HepG2 (cell line): ENCODE results near the gene HOXD3. TPM values are rescaled to one million over a fixed set of nuclear protein-coding genes. Genes with fewer than 3 reads are reported as not detected.
A peak's percentile ranks its signal among the peaks of the same experiment; 100 is the strongest.

Experiments
- ARID4A ChIP-seq: sonication (generic); formaldehyde crosslinking; IDR thresholded peaks from 2 replicates; pipeline ENCODE4 v1.5.0; 2020; ENCODE audit warnings: mild to moderate bottlenecking, missing genetic modification reagents, borderline replicate concordance
- HMGXB4 ChIP-seq, 2 experiments: sonication (generic) in 1 of 2; formaldehyde crosslinking in 1 of 2; IDR thresholded peaks; 2 replicates each; pipeline versions ENCODE4 v1.4.0 to v1.6.1; 2018 to 2020; ENCODE audit warnings: missing genetic modification reagents in 2 of 2, borderline replicate concordance in 1 of 2, low read depth in 1 of 2, mild to moderate bottlenecking in 1 of 2, missing biosample characterization in 1 of 2
- MLX ChIP-seq: IDR thresholded peaks from 2 replicates; pipeline ENCODE4 v1.6.1; 2016
- ZBTB33 ChIP-seq: sonication (generic); formaldehyde crosslinking; IDR thresholded peaks from 2 replicates; pipeline ENCODE4 v1.4.0; 2020; ENCODE audit warnings: missing genetic modification reagents
- ZFP91 ChIP-seq: sonication (generic); formaldehyde crosslinking; IDR thresholded peaks from 2 replicates; pipeline ENCODE4 v1.9.0; 2022; ENCODE audit warnings: missing genetic modification reagents, mild to moderate bottlenecking, borderline replicate concordance
- polyA plus RNA-seq, 8 experiments: library from polyadenylated mRNA; depleted of rRNA in 3 of 8; stranded (reverse) in 7 of 8; unstranded in 1 of 8; fragments of >200 nt; fragmentation: Illumina TruSeq in 4 of 8; extraction: Trizol in 4 of 8; gene quantifications; 2 replicates each; pipeline versions ENCODE4 v1.2.1 to v1.2.3, GENCODE V29; 2011 to 2016; ENCODE audit warnings: low read depth in 4 of 8, missing spikeins in 1 of 8, mixed read lengths in 1 of 8; ENCODE audit not compliant: insufficient read depth in 1 of 8
- total RNA-seq, 5 experiments: library from RNA; depleted of rRNA; stranded (reverse); fragments of >200 nt; fragmentation: Illumina TruSeq; extraction: Trizol; gene quantifications; 2 replicates each; pipeline ENCODE4 v1.2.3, GENCODE V29; 2016; ENCODE audit warnings: low read depth in 1 of 5
- TF ChIP-seq, protein P1 (sequence below): sonication (generic); formaldehyde crosslinking; IDR thresholded peaks from one replicate; pipeline ENCODE4 v1.5.1; 2020; ENCODE audit warnings: mild to moderate bottlenecking, missing genetic modification reagents; ENCODE audit errors: not compliant biosample characterization

Gene HOXD3
- total and polyA plus RNA-seq, 2 of the 13 experiments (the other 11 are each of a cell fraction or from before 2014, with no cell fraction given): 0.05 to 0.09 TPM

- TF ChIP-seq, protein P1, sequence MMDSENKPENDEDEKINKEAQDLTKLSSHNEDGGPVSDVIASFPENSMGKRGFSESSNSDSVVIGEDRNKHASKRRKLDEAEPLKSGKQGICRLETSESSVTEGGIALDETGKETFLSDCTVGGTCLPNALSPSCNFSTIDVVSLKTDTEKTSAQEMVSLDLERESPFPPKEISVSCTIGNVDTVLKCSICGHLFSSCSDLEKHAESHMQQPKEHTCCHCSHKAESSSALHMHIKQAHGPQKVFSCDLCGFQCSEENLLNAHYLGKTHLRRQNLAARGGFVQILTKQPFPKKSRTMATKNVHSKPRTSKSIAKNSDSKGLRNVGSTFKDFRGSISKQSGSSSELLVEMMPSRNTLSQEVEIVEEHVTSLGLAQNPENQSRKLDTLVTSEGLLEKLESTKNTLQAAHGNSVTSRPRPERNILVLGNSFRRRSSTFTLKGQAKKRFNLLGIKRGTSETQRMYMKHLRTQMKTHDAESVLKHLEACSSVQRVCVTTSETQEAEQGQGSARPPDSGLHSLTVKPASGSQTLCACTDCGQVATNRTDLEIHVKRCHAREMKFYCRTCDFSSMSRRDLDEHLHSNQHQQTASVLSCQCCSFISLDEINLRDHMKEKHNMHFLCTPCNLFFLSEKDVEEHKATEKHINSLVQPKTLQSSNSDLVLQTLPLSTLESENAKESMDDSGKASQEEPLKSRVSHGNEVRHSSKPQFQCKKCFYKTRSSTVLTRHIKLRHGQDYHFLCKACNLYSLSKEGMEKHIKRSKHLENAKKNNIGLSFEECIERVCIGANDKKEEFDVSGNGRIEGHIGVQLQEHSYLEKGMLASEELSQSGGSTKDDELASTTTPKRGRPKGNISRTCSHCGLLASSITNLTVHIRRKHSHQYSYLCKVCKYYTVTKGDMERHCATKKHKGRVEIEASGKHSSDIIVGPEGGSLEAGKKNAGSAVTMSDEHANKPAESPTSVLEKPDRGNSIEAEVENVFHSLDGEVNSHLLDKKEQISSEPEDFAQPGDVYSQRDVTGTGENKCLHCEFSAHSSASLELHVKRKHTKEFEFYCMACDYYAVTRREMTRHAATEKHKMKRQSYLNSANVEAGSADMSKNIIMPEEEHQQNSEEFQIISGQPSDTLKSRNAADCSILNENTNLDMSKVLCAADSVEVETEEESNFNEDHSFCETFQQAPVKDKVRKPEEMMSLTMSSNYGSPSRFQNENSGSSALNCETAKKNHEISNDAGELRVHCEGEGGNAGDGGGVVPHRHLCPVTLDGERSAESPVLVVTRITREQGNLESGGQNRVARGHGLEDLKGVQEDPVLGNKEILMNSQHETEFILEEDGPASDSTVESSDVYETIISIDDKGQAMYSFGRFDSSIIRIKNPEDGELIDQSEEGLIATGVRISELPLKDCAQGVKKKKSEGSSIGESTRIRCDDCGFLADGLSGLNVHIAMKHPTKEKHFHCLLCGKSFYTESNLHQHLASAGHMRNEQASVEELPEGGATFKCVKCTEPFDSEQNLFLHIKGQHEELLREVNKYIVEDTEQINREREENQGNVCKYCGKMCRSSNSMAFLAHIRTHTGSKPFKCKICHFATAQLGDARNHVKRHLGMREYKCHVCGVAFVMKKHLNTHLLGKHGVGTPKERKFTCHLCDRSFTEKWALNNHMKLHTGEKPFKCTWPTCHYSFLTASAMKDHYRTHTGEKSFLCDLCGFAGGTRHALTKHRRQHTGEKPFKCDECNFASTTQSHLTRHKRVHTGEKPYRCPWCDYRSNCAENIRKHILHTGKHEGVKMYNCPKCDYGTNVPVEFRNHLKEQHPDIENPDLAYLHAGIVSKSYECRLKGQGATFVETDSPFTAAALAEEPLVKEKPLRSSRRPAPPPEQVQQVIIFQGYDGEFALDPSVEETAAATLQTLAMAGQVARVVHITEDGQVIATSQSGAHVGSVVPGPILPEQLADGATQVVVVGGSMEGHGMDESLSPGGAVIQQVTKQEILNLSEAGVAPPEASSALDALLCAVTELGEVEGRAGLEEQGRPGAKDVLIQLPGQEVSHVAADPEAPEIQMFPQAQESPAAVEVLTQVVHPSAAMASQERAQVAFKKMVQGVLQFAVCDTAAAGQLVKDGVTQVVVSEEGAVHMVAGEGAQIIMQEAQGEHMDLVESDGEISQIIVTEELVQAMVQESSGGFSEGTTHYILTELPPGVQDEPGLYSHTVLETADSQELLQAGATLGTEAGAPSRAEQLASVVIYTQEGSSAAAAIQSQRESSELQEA: peak; percentile 65
- TF ChIP-seq MLX (CRISPR knock-in tag) (no peak), ZFP91 (peak; percentile 74; the same call in 1 of the 2 replicates), ARID4A (CRISPR knock-in tag) (no peak), ZBTB33 (CRISPR knock-in tag) (peak; percentile 87), HMGXB4 (CRISPR knock-in tag; IDR thresholded peaks at IDR 0.05; ENCODE audit: borderline replicate concordance in 1 of 2, low read depth in 1 of 2) (0 out of 4 replicates have a peak, but pooled peaks of 1 of the 2 experiments have one; percentile 25)
Measured at GRCh38 chr2:176174824-176175708, 18.0 kb downstream of the HOXD3 start (continued).
